WERI-Rb-1 (cell line): ENCODE data around the gene ARHGEF4.
A peak's percentile ranks its signal among the peaks of the same experiment; 100 is the strongest.

ENCODE experiments used
- DNase-seq: peaks from one replicate; pipeline ENCODE4 v3.0.0-alpha.2; 2020
- H3K27ac ChIP-seq: fragments of 250-450 bp; sonication (Bioruptor Pico); 2 replicates; pipeline ENCODE4 v1.5.1; 2020; ENCODE audit warnings: mild to moderate bottlenecking, moderate library complexity
- H3K27me3 ChIP-seq: fragments of 250-450 bp; sonication (Bioruptor Pico); 2 replicates; pipeline ENCODE4 v1.5.1; 2021; ENCODE audit warnings: mild to moderate bottlenecking, low read depth, moderate library complexity; ENCODE audit not compliant: insufficient read depth, severe bottlenecking
- H3K36me3 ChIP-seq: fragments of 250-450 bp; sonication (Bioruptor Pico); 2 replicates; pipeline ENCODE4 v1.5.1; 2020; ENCODE audit warnings: mild to moderate bottlenecking, moderate library complexity
- H3K4me3 ChIP-seq: 2 replicates; pipeline ENCODE4 v1.5.1; 2011; ENCODE audit warnings: low read depth, mild to moderate bottlenecking, control low read depth, low read length
- H3K9me3 ChIP-seq: fragments of 250-450 bp; sonication (Bioruptor Pico); 2 replicates; pipeline ENCODE4 v1.5.1; 2021; ENCODE audit warnings: mild to moderate bottlenecking, moderate library complexity; ENCODE audit not compliant: severe bottlenecking
- CTCF ChIP-seq: IDR thresholded peaks from 2 replicates; pipeline ENCODE4 v1.5.1; 2011; ENCODE audit warnings: low read depth, mild to moderate bottlenecking, control low read depth, inconsistent platforms, low read length

Gene ARHGEF4

GRCh38 chr2:130870161-130870485 is 33.4 kb downstream of the ARHGEF4 start:
- H3K9me3 ChIP-seq, result no peaks in the 10 kb centered on the region
- DNase-seq, result no peak
- no peaks in the 10 kb centered on the region for H3K27me3 ChIP-seq
- no peaks in the 10 kb centered on the region for H3K36me3 ChIP-seq
- no peak overlapping the region for H3K4me3 ChIP-seq
- no peak overlapping the region for H3K27ac ChIP-seq
- TF ChIP-seq CTCF, result no peak

GRCh38 chr2:130870779-130871178 is 34.1 kb downstream of the ARHGEF4 start:
- H3K27me3 ChIP-seq, result no peaks in the 10 kb centered on the region
- no peak for DNase-seq
- H3K36me3 ChIP-seq, result no peaks in the 10 kb centered on the region
- H3K27ac ChIP-seq, result no peak overlapping the region
- no peaks in the 10 kb centered on the region for H3K9me3 ChIP-seq
- no peak for TF ChIP-seq CTCF
- no peak overlapping the region for H3K4me3 ChIP-seq

- Histone ChIP-seq H3K4me3 (no peak overlapping the region), H3K27ac (peak overlapping the region; percentile 42), H3K27me3 (no peaks in the 10 kb centered on the region), H3K9me3 (no peaks in the 10 kb centered on the region), H3K36me3 (no peaks in the 10 kb centered on the region)
- TF ChIP-seq CTCF, result no peak
- DNase-seq, result peak; percentile 81
Observed at GRCh38 chr2:130871843-130872740, 35.4 kb downstream of the ARHGEF4 start.

- no peak for DNase-seq
- H3K4me3 ChIP-seq, result no peak overlapping the region
- no peaks in the 10 kb centered on the region for H3K27me3 ChIP-seq
- H3K9me3 ChIP-seq, result no peaks in the 10 kb centered on the region
- no peak for TF ChIP-seq CTCF
- no peaks in the 10 kb centered on the region for H3K36me3 ChIP-seq
- peak overlapping the region; percentile 42 for H3K27ac ChIP-seq
Observed at GRCh38 chr2:130872741-130873125, 36.0 kb downstream of the ARHGEF4 start.

- no peaks in the 10 kb centered on the region for H3K27me3 ChIP-seq
- H3K9me3 ChIP-seq, result no peaks in the 10 kb centered on the region
- peak; percentile 79 for DNase-seq
- H3K36me3 ChIP-seq, result no peaks in the 10 kb centered on the region
- peak; percentile 75 for TF ChIP-seq CTCF
- H3K27ac ChIP-seq, result no peak overlapping the region
- H3K4me3 ChIP-seq, result no peak overlapping the region
Observed at GRCh38 chr2:130873700-130874346, 37.1 kb downstream of the ARHGEF4 start.
